OCI-LY1 (cell line): ENCODE data around the gene GNB1L.
A peak's percentile ranks its signal among the peaks of the same experiment; 100 is the strongest.

Experiments
- H2AFZ ChIP-seq: fragments of 200-600 bp; sonication (generic), shearing (Covaris generic); 2 replicates; pipeline ENCODE4 v1.6.0; 2014; ENCODE audit warnings: antibody characterized with exemption, mild to moderate bottlenecking, low read length
- H3F3A ChIP-seq: fragments of 200-600 bp; sonication (generic), shearing (Covaris generic); 2 replicates; pipeline ENCODE4 v1.6.0; 2014; ENCODE audit warnings: mild to moderate bottlenecking, antibody characterized with exemption, low read length, moderate library complexity; ENCODE audit not compliant: insufficient read depth
- H3K27ac ChIP-seq: fragments of 200-600 bp; sonication (generic); 2 replicates; pipeline ENCODE4 v1.5.1; 2014; ENCODE audit warnings: low read length, mixed run types, mild to moderate bottlenecking, low read depth; ENCODE audit not compliant: poor library complexity, severe bottlenecking
- H3K27me3 ChIP-seq: fragments of 200-600 bp; sonication (generic); 2 replicates; pipeline ENCODE4 v1.6.0; 2014; ENCODE audit warnings: antibody characterized with exemption, mild to moderate bottlenecking, low read length, moderate library complexity; ENCODE audit not compliant: insufficient read depth
- H3K36me3 ChIP-seq: fragments of 200-600 bp; sonication (generic); 2 replicates; pipeline ENCODE4 v1.6.1; 2014; ENCODE audit warnings: mild to moderate bottlenecking, antibody characterized with exemption, low read length, moderate library complexity, mixed read lengths; ENCODE audit not compliant: insufficient read depth
- H3K4me1 ChIP-seq: fragments of 200-600 bp; sonication (generic); 2 replicates; pipeline ENCODE4 v1.5.1; 2014; ENCODE audit warnings: mild to moderate bottlenecking, low read length, moderate library complexity; ENCODE audit not compliant: insufficient read depth, severe bottlenecking
- H3K4me2 ChIP-seq: fragments of 200-600 bp; sonication (generic), shearing (Covaris generic); 2 replicates; pipeline ENCODE4 v1.6.1; 2014; ENCODE audit warnings: low read length
- H3K4me3 ChIP-seq: fragments of 200-600 bp; sonication (generic); 2 replicates; pipeline ENCODE4 v1.5.1; 2014; ENCODE audit warnings: low read length, low read depth, mild to moderate bottlenecking, mixed read lengths; ENCODE audit not compliant: poor library complexity, severe bottlenecking
- H3K79me2 ChIP-seq: fragments of 200-600 bp; shearing (Covaris generic); 2 replicates; pipeline ENCODE4 v1.6.1; 2016; ENCODE audit warnings: mixed run types, low read length, mixed read lengths; ENCODE audit not compliant: insufficient read depth
- H3K9ac ChIP-seq: fragments of 200-600 bp; sonication (generic), shearing (Covaris generic); 2 replicates; pipeline ENCODE4 v1.6.1; 2014; ENCODE audit warnings: mild to moderate bottlenecking, low read length, mixed read lengths
- H3K9me2 ChIP-seq: fragments of 200-600 bp; sonication (generic), shearing (Covaris generic); 2 replicates; pipeline ENCODE4 v1.6.1; 2014; ENCODE audit warnings: low read depth, mild to moderate bottlenecking, low read length, mixed read lengths
- H3K9me3 ChIP-seq: fragments of 200-600 bp; shearing (Covaris generic); 2 replicates; pipeline ENCODE4 v1.6.1; 2014; ENCODE audit warnings: low read length, mixed read lengths
- H4K20me1 ChIP-seq: fragments of 200-600 bp; sonication (generic), shearing (Covaris generic); 2 replicates; pipeline ENCODE4 v1.6.0; 2016; ENCODE audit warnings: mild to moderate bottlenecking, low read length; ENCODE audit not compliant: insufficient read depth
- EZH2 ChIP-seq: fragments of 200-600 bp; sonication (generic), shearing (Covaris generic); IDR thresholded peaks from 2 replicates; pipeline ENCODE4 v1.8.0; 2017; ENCODE audit warnings: borderline replicate concordance, mixed run types, mild to moderate bottlenecking, antibody characterized with exemption, low read length, moderate library complexity, mixed read lengths
- TF ChIP-seq, protein P1 (sequence below): fragments of 200-600 bp; sonication (generic), shearing (Covaris generic); IDR thresholded peaks from 2 replicates; pipeline ENCODE4 v1.5.1; 2017; ENCODE audit warnings: mild to moderate bottlenecking, antibody characterized with exemption, low read length, moderate library complexity, mixed read lengths

The GNB1L gene

DNA sequence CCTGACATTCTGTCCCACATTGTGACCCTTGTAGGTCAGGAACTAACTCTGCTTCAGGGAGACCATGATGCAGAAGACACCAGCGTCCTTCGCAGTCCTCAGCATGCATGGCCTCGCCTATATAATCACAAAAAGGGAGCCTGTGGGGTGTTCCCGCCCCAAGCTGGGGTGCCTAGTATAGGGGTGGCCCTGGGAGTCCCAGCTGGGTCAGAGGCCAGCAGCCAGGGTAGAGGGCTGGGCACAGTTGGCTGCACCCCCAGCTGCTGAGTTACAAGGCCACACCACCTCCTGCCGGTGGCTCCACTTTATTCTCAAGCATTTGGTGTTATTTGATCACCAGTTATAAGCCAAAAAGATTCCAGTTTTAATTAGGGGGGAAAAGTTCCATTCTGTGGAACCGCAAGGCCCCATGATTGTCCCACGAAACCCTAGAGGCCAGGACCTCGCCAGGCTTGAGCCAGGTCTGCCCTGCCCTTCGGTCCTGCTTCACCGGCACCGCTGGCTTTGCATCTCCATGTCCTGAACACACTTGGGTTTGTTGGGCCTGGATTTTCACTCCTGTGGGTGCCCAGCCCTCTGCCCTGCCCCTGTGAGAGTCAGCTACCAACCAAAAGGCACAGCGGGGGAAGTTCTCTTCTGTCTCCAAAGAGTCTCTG, 15.0 kb upstream of the GNB1L start:
- no peaks in the 10 kb centered on the region for H3K79me2 ChIP-seq
- no peaks in the 10 kb centered on the region for H4K20me1 ChIP-seq
- H3K9me3 ChIP-seq: no peaks in the 10 kb centered on the region
- no peak overlapping the region for H3K4me3 ChIP-seq
- no peaks in the 10 kb centered on the region for H3K36me3 ChIP-seq
- H3K27ac ChIP-seq: no peak overlapping the region
- no peaks in the 10 kb centered on the region for H3F3A ChIP-seq
- H3K27me3 ChIP-seq: no peaks in the 10 kb centered on the region; the same call in 1 of the 2 replicates
- no peak overlapping the region for H3K4me2 ChIP-seq
- TF ChIP-seq EZH2: no peak
- TF ChIP-seq, protein P1, sequence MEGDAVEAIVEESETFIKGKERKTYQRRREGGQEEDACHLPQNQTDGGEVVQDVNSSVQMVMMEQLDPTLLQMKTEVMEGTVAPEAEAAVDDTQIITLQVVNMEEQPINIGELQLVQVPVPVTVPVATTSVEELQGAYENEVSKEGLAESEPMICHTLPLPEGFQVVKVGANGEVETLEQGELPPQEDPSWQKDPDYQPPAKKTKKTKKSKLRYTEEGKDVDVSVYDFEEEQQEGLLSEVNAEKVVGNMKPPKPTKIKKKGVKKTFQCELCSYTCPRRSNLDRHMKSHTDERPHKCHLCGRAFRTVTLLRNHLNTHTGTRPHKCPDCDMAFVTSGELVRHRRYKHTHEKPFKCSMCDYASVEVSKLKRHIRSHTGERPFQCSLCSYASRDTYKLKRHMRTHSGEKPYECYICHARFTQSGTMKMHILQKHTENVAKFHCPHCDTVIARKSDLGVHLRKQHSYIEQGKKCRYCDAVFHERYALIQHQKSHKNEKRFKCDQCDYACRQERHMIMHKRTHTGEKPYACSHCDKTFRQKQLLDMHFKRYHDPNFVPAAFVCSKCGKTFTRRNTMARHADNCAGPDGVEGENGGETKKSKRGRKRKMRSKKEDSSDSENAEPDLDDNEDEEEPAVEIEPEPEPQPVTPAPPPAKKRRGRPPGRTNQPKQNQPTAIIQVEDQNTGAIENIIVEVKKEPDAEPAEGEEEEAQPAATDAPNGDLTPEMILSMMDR: no peak
- no peak overlapping the region for H3K9ac ChIP-seq
- H3K4me1 ChIP-seq: peaks cover 10% of the 10 kb centered on the region
- H2AFZ ChIP-seq: no peak overlapping the region
- no peaks in the 10 kb centered on the region for H3K9me2 ChIP-seq

DNA sequence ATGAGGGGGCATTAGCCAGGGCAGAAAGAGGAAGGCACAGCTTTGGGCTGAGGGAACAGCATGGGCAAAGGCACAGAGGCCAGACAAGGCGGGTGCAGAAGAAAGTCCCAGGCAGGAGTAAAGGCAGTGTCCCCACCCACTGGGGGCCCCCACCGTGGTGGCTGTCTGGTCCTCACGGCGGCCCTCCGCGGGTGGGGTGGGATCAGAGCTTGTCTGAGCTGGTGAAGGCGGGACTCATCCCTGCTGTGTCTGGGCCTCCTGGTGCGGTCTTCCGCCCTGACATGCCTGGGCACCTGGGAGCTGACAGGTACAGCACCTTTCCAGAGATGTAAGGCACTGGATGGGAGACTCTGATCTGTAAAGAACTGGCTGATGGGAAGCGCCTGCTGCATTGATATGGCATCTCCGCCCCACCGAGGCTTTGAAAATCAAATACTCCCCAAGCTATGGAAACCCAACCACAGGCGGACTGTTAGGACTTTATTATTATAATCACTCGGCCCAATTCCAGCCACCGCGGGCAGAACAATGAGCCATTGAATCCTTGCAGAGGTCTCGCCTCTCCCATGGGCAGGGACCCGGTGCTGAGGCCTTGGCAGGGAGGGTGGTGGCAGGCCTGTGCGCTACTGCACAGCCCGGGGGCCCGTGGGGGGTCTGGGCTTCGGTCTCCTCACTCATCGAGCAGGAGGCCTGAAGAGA, 14.2 kb upstream of the GNB1L start:
- Histone ChIP-seq H3K79me2 (no peaks in the 10 kb centered on the region), H4K20me1 (no peaks in the 10 kb centered on the region), H3K9ac (no peak overlapping the region), H3K4me2 (no peak overlapping the region), H3F3A (no peaks in the 10 kb centered on the region), H3K36me3 (no peaks in the 10 kb centered on the region), H3K4me3 (no peak overlapping the region), H2AFZ (no peak overlapping the region), H3K27ac (no peak overlapping the region), H3K9me2 (no peaks in the 10 kb centered on the region), H3K9me3 (no peaks in the 10 kb centered on the region), H3K27me3 (no peaks in the 10 kb centered on the region; the same call in 1 of the 2 replicates), H3K4me1 (peaks cover 5% of the 10 kb centered on the region)
- TF ChIP-seq, protein P1: no peak
- TF ChIP-seq EZH2: no peak

DNA sequence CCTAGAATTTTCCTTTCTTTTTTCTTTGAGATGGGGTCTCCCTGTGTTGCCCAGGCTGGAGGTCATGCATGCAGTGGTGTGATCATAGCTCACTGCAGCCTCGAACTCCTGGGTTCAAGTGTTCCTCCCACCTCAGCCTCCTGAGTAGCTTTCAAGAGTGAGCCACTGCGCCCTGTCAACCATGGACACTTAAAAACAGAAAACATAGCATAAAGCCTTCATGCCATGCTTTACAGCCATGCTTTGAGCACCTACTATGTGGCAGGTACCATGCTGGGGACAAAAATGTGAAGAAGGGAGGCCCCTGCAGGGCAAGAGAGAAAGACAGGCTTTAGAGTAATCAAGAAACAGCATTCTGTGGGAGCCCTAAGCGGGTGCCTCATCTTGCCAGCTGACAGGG, 13.7 kb upstream of the GNB1L start:
- Histone ChIP-seq H4K20me1 (no peaks in the 10 kb centered on the region), H3K27ac (no peak overlapping the region), H3F3A (no peaks in the 10 kb centered on the region), H3K9ac (no peak overlapping the region), H3K27me3 (no peaks in the 10 kb centered on the region), H2AFZ (no peak overlapping the region), H3K4me3 (no peak overlapping the region), H3K36me3 (no peaks in the 10 kb centered on the region), H3K9me2 (no peaks in the 10 kb centered on the region), H3K9me3 (no peaks in the 10 kb centered on the region), H3K4me1 (peaks cover 5% of the 10 kb centered on the region), H3K79me2 (no peaks in the 10 kb centered on the region), H3K4me2 (no peak overlapping the region)
- TF ChIP-seq, protein P1: peak; percentile 24; the same call in 1 of the 2 replicates
- TF ChIP-seq EZH2: no peak
